ENCODE data around the gene CCL17.
A peak's percentile ranks its signal among the peaks of the same experiment; 100 is the strongest.

The CCL17 gene

GRCh38 chr16:57423152-57423551 is 18.6 kb downstream of the CCL17 start:
- H3K36me3 ChIP-seq (ENCODE audit: control insufficient read depth in 2 of 2, insufficient read depth in 1 of 2, low read length in 2 of 2), result peaks cover 0 to 16% of the 10 kb centered on the region in 2 experiments; a peak in 1 of 3 replicates
- H3K9me3 ChIP-seq (ENCODE audit: control insufficient read depth, insufficient read depth, low read depth, low read length), result no peaks in the 10 kb centered on the region
- H3K27ac ChIP-seq (ENCODE audit: extremely low read depth, low read depth, low read length), result no peak overlapping the region
- CTCF ChIA-PET, result interaction anchor here (0.5 to 11.5 kb wide), 14 partner anchors 8 to 918 kb away, joined by 3 to 290 read pairs (median 4); no protein-coding TSS in a partner anchor
- POLR2A ChIA-PET, result interaction anchor here (3.6 kb wide), 1 partner anchor 24 kb away, joined by 15 read pairs; the partner anchor contains the start of genes CIAPIN1 and COQ9
- no peak overlapping the region for H3K4me3 ChIP-seq (ENCODE audit: low read depth, low read length)
- TF ChIP-seq ZNF398 (tag by site-specific recombination; IDR thresholded peaks at IDR 0.05), result peak; percentile 56
- peak; percentile 77 for TF ChIP-seq ZNF366 (tag by site-specific recombination; conservative IDR thresholded peaks at IDR 0.05)
- TF ChIP-seq, protein P1, sequence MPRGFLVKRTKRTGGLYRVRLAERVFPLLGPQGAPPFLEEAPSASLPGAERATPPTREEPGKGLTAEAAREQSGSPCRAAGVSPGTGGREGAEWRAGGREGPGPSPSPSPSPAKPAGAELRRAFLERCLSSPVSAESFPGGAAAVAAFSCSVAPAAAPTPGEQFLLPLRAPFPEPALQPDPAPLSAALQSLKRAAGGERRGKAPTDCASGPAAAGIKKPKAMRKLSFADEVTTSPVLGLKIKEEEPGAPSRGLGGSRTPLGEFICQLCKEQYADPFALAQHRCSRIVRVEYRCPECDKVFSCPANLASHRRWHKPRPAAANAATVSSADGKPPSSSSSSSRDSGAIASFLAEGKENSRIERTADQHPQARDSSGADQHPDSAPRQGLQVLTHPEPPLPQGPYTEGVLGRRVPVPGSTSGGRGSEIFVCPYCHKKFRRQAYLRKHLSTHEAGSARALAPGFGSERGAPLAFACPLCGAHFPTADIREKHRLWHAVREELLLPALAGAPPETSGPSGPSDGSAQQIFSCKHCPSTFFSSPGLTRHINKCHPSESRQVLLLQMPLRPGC (tag by site-specific recombination; IDR thresholded peaks at IDR 0.05), result no peak
- TF ChIP-seq ZNF24 (tag by site-specific recombination; IDR thresholded peaks at IDR 0.05), result no peak
- TF ChIP-seq ZNF174 (tag by site-specific recombination; IDR thresholded peaks at IDR 0.05), result no peak
- TF ChIP-seq PATZ1 (tag by site-specific recombination; IDR thresholded peaks at IDR 0.05), result no peak
- no peaks in the 10 kb centered on the region for H3K4me1 ChIP-seq (ENCODE audit: control insufficient read depth, insufficient read depth, low read length)

GRCh38 chr16:57424583-57424982 is 20.0 kb downstream of the CCL17 start:
- ChIA-PET CTCF (interaction anchor here (0.6 to 11.5 kb wide), 4 partner anchors 52 to 277 kb away, joined by 3 to 290 read pairs (median 16); no protein-coding TSS in a partner anchor), POLR2A (interaction anchor here (3.6 kb wide), 1 partner anchor 22 kb away, joined by 15 read pairs; the partner anchor contains the start of genes CIAPIN1 and COQ9)
- Histone ChIP-seq H3K27ac (ENCODE audit: extremely low read depth, low read depth, low read length) (no peak overlapping the region), H3K36me3 (ENCODE audit: control insufficient read depth in 2 of 2, insufficient read depth in 1 of 2, low read length in 2 of 2) (peaks cover 0 to 28% of the 10 kb centered on the region in 2 experiments; a peak in 2 of 3 replicates), H3K4me3 (ENCODE audit: low read depth, low read length) (no peak overlapping the region), H3K4me1 (ENCODE audit: control insufficient read depth, insufficient read depth, low read length) (no peaks in the 10 kb centered on the region), H3K9me3 (ENCODE audit: control insufficient read depth, insufficient read depth, low read depth, low read length) (no peaks in the 10 kb centered on the region)
- TF ChIP-seq OSR2 (tag by site-specific recombination; IDR thresholded peaks at IDR 0.05) (no peak), ZBTB20 (tag by site-specific recombination; IDR thresholded peaks at IDR 0.05) (peak; percentile 69), ZNF596 (tag by site-specific recombination; IDR thresholded peaks at IDR 0.05) (no peak)

DNA sequence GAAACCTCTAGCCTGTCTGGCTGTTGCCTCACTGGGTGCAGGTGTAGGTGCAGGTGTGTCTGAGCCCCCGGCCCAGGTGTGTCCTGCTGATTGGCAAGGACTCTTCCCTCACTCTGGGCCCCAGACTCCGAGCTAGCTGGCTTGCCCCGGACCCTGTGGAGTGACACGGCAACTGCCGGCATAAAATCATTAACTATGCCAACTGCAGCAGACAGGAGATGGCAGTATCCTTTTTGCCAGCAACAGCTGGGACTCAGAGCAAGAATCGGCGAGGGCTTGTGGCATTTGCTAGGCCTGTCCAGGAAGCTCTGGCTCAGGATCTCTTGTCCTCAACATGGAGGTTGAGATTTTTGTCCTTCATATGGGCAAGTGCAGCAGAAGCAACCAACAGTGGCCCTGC is 21.8 kb downstream of the CCL17 start:
- Histone ChIP-seq H3K36me3 (ENCODE audit: control insufficient read depth in 2 of 2, insufficient read depth in 1 of 2, low read length in 2 of 2) (peaks cover 14 to 46% of the 10 kb centered on the region in 2 experiments), H3K27ac (ENCODE audit: extremely low read depth, low read depth, low read length) (no peak overlapping the region), H3K4me1 (ENCODE audit: control insufficient read depth, insufficient read depth, low read length) (no peaks in the 10 kb centered on the region), H3K9me3 (ENCODE audit: control insufficient read depth, insufficient read depth, low read depth, low read length) (no peaks in the 10 kb centered on the region), H3K4me3 (ENCODE audit: low read depth, low read length) (no peak overlapping the region)
- POLR2A ChIA-PET, result interaction anchor here (1.2 kb wide), 1 partner anchor 36 kb away, joined by 3 read pairs; the partner anchor contains the start of gene POLR2C
- CTCF ChIA-PET, result interaction anchor here (0.6 to 11.5 kb wide), 4 partner anchors 8 to 342 kb away, joined by 3 to 290 read pairs (median 10); no protein-coding TSS in a partner anchor
- TF ChIP-seq ZNF175 (tag by site-specific recombination; IDR thresholded peaks at IDR 0.05) (no peak), ZNF571 (tag by site-specific recombination; IDR thresholded peaks at IDR 0.05) (no peak), ZNF221 (tag by site-specific recombination; IDR thresholded peaks at IDR 0.05; ENCODE audit: borderline replicate concordance) (no peak), ZNF394 (tag by site-specific recombination; IDR thresholded peaks at IDR 0.05; ENCODE audit: borderline replicate concordance) (no peak)
